Measurements from ENCODE around the gene LNP1. TPM values are rescaled to one million over a fixed set of nuclear protein-coding genes. Genes with fewer than 3 reads are reported as not detected.

The LNP1 gene
- total and polyA plus RNA-seq, 4 donors, result 1.1 to 4.7 (median 1.5) TPM

DNA sequence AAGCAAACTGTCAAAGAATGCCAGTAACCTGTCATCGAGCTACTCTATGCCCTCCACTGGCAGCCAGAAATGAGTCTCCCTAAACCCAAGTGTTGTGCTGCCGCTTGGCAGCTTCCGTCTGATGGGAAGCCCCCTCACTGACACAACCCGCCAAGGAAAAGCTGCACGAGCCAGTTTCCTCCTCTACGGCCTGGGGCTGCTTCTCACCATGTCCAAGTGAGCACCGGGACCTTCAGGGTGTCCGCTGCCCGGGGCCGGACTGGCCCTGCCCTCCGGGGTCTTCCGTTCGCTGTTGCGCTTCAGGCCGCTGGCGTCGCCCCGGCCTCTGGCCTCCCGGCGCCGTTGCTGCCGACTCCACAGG lies 940 bp upstream of the LNP1 start (continued):
- TF ChIP-seq REST (IDR thresholded peaks at IDR 0.05), result no peak
- no peak for TF ChIP-seq HNF4G (IDR thresholded peaks at IDR 0.05)

DNA sequence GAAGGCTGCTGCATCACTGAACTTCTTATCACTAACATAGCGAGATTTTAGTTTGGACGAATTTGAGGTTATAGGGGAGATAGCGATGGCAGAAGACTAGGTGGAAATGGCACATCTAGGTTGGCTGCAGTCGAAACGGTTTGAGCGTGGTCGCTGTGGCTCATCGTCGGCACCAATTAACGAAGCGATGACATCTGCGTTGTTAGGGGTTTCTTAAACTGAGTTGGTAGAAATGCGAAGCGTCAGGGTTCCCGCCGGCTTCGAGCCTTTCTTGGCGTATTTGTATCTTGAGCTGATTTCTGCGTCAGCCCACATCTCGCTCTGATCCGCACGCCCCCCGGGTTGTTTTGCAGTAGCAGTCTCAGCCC lies 319 bp downstream of the LNP1 start:
- H3K9me3 ChIP-seq (ENCODE audit: control insufficient read depth in 4 of 4, low read length in 3 of 4), result no peaks in the 10 kb centered on the region
- H3K4me3 ChIP-seq (ENCODE audit: low read depth in 1 of 3, low read length in 3 of 3), result peak overlapping the region; percentile 78 to 94 (median 83)
- H3K27ac ChIP-seq (ENCODE audit: low read depth in 1 of 2, low read length in 2 of 2), result peak overlapping the region; percentile 78 to 93
- no peak for TF ChIP-seq HNF4G (IDR thresholded peaks at IDR 0.05)
- TF ChIP-seq JUND (IDR thresholded peaks at IDR 0.05), result no peak
- TF ChIP-seq, protein P1, sequence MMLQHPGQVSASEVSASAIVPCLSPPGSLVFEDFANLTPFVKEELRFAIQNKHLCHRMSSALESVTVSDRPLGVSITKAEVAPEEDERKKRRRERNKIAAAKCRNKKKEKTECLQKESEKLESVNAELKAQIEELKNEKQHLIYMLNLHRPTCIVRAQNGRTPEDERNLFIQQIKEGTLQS (IDR thresholded peaks at IDR 0.05), result no peak
- no peak for TF ChIP-seq FOXA1 (IDR thresholded peaks at IDR 0.05)
- no peak for TF ChIP-seq YY1 (IDR thresholded peaks at IDR 0.05)
- TF ChIP-seq TAF1 (conservative IDR thresholded peaks at IDR 0.05), result peak; percentile 78
- TF ChIP-seq SP1 (IDR thresholded peaks at IDR 0.05), result no peak
- peak; percentile 32 for TF ChIP-seq REST (IDR thresholded peaks at IDR 0.05)
- TF ChIP-seq FOXA2 (IDR thresholded peaks at IDR 0.05), result no peak
- TF ChIP-seq, protein P2, sequence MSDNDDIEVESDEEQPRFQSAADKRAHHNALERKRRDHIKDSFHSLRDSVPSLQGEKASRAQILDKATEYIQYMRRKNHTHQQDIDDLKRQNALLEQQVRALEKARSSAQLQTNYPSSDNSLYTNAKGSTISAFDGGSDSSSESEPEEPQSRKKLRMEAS (IDR thresholded peaks at IDR 0.05), result no peak
- no peak for TF ChIP-seq RXRA (IDR thresholded peaks at IDR 0.05)
- no peak for TF ChIP-seq NR2F2 (IDR thresholded peaks at IDR 0.05)
- peaks cover 4 to 37% (median 28%) of the 10 kb centered on the region in 4 donors for H3K4me1 ChIP-seq (ENCODE audit: control insufficient read depth in 4 of 4, insufficient read depth in 4 of 4, low read length in 3 of 4)
- H3K36me3 ChIP-seq (ENCODE audit: control insufficient read depth in 4 of 4, insufficient read depth in 3 of 4, low read depth in 1 of 4, low read length in 3 of 4), result no peaks in the 10 kb centered on the region
- peak overlapping the region; percentile 79 to 93 for H3K9ac ChIP-seq (ENCODE audit: low read depth in 1 of 2, low read length in 2 of 2)
- no peaks in the 10 kb centered on the region for H3K27me3 ChIP-seq (ENCODE audit: control insufficient read depth in 4 of 4, insufficient read depth in 4 of 4, low read length in 3 of 4)
- WGBS, result under 1% methylated on average over 23 of the region's 23 CpGs
- DNase-seq (ENCODE audit: low spot score), result peak; percentile 47

GRCh38 chr3:100402256-100402655 lies 917 bp downstream of the LNP1 start:
- Histone ChIP-seq H3K4me3 (ENCODE audit: low read depth in 1 of 3, low read length in 3 of 3) (peak overlapping the region; percentile 78 to 94 (median 83)), H3K4me1 (ENCODE audit: control insufficient read depth in 4 of 4, insufficient read depth in 4 of 4, low read length in 3 of 4) (peaks cover 4 to 31% (median 22%) of the 10 kb centered on the region in 4 donors), H3K27ac (ENCODE audit: low read depth in 1 of 2, low read length in 2 of 2) (peak overlapping the region; percentile 78 to 93), H3K9me3 (ENCODE audit: control insufficient read depth in 4 of 4, low read length in 3 of 4) (no peaks in the 10 kb centered on the region), H3K9ac (ENCODE audit: low read depth in 1 of 2, low read length in 2 of 2) (peak overlapping the region; percentile 79 to 93), H3K27me3 (ENCODE audit: control insufficient read depth in 4 of 4, insufficient read depth in 4 of 4, low read length in 3 of 4) (no peaks in the 10 kb centered on the region), H3K36me3 (ENCODE audit: control insufficient read depth in 4 of 4, insufficient read depth in 3 of 4, low read depth in 1 of 4, low read length in 3 of 4) (no peaks in the 10 kb centered on the region)
- DNase-seq (ENCODE audit: low spot score), result no peak
- 3% methylated on average over 2 of the region's 2 CpGs for WGBS
- TF ChIP-seq RXRA (IDR thresholded peaks at IDR 0.05), result no peak
- no peak for TF ChIP-seq HNF4A (conservative IDR thresholded peaks at IDR 0.05)
- TF ChIP-seq, protein P3, sequence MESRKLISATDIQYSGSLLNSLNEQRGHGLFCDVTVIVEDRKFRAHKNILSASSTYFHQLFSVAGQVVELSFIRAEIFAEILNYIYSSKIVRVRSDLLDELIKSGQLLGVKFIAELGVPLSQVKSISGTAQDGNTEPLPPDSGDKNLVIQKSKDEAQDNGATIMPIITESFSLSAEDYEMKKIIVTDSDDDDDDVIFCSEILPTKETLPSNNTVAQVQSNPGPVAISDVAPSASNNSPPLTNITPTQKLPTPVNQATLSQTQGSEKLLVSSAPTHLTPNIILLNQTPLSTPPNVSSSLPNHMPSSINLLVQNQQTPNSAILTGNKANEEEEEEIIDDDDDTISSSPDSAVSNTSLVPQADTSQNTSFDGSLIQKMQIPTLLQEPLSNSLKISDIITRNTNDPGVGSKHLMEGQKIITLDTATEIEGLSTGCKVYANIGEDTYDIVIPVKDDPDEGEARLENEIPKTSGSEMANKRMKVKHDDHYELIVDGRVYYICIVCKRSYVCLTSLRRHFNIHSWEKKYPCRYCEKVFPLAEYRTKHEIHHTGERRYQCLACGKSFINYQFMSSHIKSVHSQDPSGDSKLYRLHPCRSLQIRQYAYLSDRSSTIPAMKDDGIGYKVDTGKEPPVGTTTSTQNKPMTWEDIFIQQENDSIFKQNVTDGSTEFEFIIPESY (IDR thresholded peaks at IDR 0.05), result no peak
- TF ChIP-seq RAD21 (IDR thresholded peaks at IDR 0.05), result no peak
- TF ChIP-seq, protein P4, sequence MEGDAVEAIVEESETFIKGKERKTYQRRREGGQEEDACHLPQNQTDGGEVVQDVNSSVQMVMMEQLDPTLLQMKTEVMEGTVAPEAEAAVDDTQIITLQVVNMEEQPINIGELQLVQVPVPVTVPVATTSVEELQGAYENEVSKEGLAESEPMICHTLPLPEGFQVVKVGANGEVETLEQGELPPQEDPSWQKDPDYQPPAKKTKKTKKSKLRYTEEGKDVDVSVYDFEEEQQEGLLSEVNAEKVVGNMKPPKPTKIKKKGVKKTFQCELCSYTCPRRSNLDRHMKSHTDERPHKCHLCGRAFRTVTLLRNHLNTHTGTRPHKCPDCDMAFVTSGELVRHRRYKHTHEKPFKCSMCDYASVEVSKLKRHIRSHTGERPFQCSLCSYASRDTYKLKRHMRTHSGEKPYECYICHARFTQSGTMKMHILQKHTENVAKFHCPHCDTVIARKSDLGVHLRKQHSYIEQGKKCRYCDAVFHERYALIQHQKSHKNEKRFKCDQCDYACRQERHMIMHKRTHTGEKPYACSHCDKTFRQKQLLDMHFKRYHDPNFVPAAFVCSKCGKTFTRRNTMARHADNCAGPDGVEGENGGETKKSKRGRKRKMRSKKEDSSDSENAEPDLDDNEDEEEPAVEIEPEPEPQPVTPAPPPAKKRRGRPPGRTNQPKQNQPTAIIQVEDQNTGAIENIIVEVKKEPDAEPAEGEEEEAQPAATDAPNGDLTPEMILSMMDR (IDR thresholded peaks at IDR 0.05; ENCODE audit: low read depth, low read length, missing input control), result no peak
- no peak for TF ChIP-seq HNF4G (IDR thresholded peaks at IDR 0.05)
- no peak for TF ChIP-seq YY1 (IDR thresholded peaks at IDR 0.05)
- no peak for TF ChIP-seq FOXA2 (IDR thresholded peaks at IDR 0.05)
- TF ChIP-seq, protein P1 (IDR thresholded peaks at IDR 0.05), result no peak
- no peak for TF ChIP-seq TAF1 (conservative IDR thresholded peaks at IDR 0.05)
- TF ChIP-seq FOXA1 (IDR thresholded peaks at IDR 0.05), result no peak
